Nasal cavity respiratory epithelium epithelial cell of viscerocranial mucosa (primary cell): ENCODE data around the gene CDK5R2. TPM values are rescaled to one million over a fixed set of nuclear protein-coding genes. Genes with fewer than 3 reads are reported as not detected.

Experiments used
- total RNA-seq: library from RNA; depleted of rRNA; stranded (reverse); fragments of >200 nt; gene quantifications from 2 replicates; pipeline ENCODE4 v1.2.3, GENCODE V29; 2014

The CDK5R2 gene
- 0.07 TPM in 1 of 2 replicates, not detected in the other for total RNA-seq

GRCh38 chr2:218959141-218959731 lies at the start of gene CDK5R2:
Gene CDK5R2 (plus strand): TSS chr2:218959666. CDS start chr2:218959821, 155 bp downstream.

GRCh38 chr2:218985021-218985324 lies 25.5 kb downstream of the CDK5R2 start, which contains the start of gene FEV:
Gene FEV (minus strand): TSS chr2:218985184. CDS start chr2:218985075, 109 bp downstream.

GRCh38 chr2:218993345-218994315 lies 34.2 kb downstream of the CDK5R2 start, which contains the start of gene CRYBA2:
Gene CRYBA2 (minus strand): TSS chr2:218993422. CDS start chr2:218993176, 246 bp downstream.

Other genes with a start within 250 kb of the CDK5R2 start
- 7.9 and 13.0 TPM in 2 replicates for gene TTLL4, start 248.8 kb upstream of the CDK5R2 start, total RNA-seq
- 0.34 and 0.64 TPM in 2 replicates for gene CYP27A1, start 177.5 kb upstream of the CDK5R2 start, total RNA-seq
- gene PRKAG3, start 127.9 kb upstream of the CDK5R2 start, total RNA-seq, result not detected in 2 replicates
- not detected in 2 replicates for gene WNT6, start 99.9 kb upstream of the CDK5R2 start, total RNA-seq
- gene WNT10A, start 78.8 kb upstream of the CDK5R2 start, total RNA-seq, result 1.0 and 7.5 TPM in 2 replicates
- gene FEV, start 25.5 kb downstream of the CDK5R2 start, total RNA-seq, result not detected in 2 replicates
- not detected in 2 replicates for gene CRYBA2, start 33.8 kb downstream of the CDK5R2 start, total RNA-seq
- not detected in 2 replicates for gene CFAP65, start 81.8 kb downstream of the CDK5R2 start, total RNA-seq
- gene IHH, start 101.3 kb downstream of the CDK5R2 start, total RNA-seq, result not detected in 2 replicates
- 16.7 TPM in 2 replicates for gene NHEJ1, start 201.1 kb downstream of the CDK5R2 start, total RNA-seq
- gene SLC23A3, start 210.4 kb downstream of the CDK5R2 start, total RNA-seq, result 0.68 and 3.8 TPM in 2 replicates
- gene CNPPD1, start 217.3 kb downstream of the CDK5R2 start, total RNA-seq, result 29.2 and 32.5 TPM in 2 replicates
- 59.1 and 87.5 TPM in 2 replicates for gene RETREG2, start 218.6 kb downstream of the CDK5R2 start, total RNA-seq
- gene ZFAND2B, start 247.1 kb downstream of the CDK5R2 start, total RNA-seq, result 23.3 and 62.2 TPM in 2 replicates